GM18870 (cell line): Measurements from ENCODE around the gene KIFC3.
A peak's percentile ranks its signal among the peaks of the same experiment; 100 is the strongest.
"Not testable (repeated sequence)": the region's sequence is repeated elsewhere in the genome, so short reads cannot be mapped to it uniquely, and the experiment has no call there.

Experiments used
- ATAC-seq: cut with Tn5 transposase; IDR thresholded peaks from one replicate; pipeline ENCODE4 v1.9.1; 2021; ENCODE audit warnings: moderate library complexity; ENCODE audit not compliant: unreplicated experiment

KIFC3 gene

DNA sequence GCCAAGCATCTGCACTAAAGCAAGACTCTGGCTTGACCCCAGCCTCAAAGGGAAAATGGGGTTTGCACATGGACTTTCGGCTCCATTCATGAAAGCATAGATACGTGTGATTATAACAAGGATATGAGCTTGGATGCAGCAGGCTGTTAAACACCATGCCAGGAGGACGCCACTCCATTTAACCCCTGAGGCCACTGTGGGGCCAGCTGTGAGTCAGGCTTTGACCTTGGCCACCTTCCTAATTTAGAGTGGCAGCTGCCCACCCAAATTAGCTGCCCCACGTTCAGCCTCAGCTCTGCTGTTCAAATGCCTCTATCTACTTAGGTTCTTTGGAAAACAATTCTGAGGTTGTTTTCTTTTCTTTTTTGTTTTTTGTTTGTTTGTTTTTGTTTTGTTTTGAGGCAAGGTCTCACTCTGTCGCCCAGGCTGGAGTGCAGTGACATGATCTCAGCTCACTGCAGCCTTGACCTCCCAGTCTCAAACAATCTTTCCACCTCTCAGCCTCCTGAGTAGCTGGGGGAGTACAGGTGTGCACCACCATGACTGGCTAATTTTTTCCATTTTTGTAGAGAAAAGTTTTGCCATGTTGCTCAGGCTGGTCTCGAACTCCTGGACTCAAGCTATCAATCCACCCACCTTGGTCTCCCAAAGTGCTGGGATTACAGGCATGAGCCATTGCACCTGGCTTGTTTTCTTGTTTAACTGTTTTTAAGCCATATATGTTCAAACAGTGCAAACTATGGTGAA, 23.2 kb upstream of the KIFC3 start:
- no peak for ATAC-seq

DNA sequence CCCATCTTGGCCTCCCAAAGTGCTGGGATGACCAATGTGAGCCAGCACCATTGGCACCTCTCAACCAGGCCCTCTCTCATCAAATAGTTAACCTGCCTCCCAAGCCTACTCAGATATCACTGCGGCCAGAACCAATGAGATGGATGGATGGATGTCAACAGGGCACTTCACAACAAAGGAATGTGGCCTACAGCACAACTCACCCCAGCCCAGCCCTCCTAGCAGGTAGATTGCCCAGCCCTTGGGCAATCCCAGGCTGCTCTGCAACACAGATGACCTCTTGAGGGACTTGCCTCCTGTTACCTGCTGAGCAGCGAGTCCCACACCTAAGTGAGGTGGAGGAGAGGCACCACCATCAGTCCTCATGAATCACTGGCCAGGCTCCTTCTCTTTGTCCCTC, 22.6 kb upstream of the KIFC3 start:
- ATAC-seq = no peak

DNA sequence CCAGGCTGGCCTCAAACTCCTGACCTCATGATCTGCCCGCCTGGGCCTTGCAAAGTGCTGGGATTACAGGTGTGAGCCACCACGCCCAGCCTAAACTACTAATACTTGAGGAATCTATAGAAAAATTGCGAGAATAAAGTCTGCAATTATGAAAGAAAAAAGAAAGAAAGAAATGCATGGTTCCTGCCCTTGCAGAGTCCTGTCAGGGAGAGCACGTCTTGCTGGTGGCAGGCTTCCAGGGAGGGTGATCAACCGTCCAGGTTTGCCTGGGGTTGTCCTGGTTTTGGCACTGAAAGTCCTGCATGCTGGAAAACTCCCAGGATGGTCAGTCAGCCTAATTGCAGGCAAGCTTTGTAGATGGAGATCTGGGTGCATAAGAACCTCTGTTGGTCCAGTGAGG, 21.5 kb upstream of the KIFC3 start:
- ATAC-seq = no peak

DNA sequence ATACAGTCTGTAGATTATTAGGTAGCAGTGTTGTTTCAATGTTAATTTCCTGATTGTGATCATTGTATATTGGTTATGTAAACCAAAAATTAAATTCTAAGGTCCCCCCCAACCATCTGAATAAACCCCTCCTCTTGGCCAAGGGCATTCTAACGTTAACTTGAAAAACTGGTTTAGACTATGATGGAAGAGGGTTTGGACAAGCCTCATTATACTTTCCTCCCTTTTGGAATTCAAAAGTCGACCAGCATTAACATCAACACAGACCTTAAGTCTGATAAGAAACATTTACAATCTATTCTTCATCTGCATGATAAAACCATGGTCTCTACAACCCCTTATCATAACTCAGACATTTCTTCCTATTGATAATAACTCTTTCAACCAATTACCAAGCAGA, 20.6 kb upstream of the KIFC3 start:
- no peak for ATAC-seq

DNA sequence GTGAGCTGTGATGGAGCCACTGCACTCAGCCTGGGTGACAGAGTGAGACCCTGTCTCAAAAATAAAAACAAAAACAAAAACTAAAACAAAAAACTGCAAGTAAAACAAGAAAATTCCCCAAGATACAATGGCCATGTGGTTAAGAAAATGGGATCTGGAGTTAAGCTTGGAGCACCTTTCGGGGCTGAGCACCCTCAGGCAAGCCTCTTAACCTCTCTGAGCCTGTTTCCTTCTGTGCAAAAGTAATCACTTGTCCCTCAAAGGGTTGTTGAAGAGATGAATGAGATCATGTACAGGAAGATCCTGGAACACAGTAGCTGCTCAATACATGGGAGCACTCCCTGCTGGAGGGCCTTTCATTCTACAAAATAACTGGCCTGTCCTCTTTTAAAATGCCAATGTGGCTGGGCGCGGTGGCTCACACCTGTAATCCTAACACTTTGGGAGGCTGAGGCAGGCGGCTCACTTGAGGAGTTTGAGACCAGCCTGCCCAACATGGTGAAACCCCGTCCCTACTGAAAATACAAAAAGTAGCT, 19.8 kb upstream of the KIFC3 start:
- no peak for ATAC-seq

DNA sequence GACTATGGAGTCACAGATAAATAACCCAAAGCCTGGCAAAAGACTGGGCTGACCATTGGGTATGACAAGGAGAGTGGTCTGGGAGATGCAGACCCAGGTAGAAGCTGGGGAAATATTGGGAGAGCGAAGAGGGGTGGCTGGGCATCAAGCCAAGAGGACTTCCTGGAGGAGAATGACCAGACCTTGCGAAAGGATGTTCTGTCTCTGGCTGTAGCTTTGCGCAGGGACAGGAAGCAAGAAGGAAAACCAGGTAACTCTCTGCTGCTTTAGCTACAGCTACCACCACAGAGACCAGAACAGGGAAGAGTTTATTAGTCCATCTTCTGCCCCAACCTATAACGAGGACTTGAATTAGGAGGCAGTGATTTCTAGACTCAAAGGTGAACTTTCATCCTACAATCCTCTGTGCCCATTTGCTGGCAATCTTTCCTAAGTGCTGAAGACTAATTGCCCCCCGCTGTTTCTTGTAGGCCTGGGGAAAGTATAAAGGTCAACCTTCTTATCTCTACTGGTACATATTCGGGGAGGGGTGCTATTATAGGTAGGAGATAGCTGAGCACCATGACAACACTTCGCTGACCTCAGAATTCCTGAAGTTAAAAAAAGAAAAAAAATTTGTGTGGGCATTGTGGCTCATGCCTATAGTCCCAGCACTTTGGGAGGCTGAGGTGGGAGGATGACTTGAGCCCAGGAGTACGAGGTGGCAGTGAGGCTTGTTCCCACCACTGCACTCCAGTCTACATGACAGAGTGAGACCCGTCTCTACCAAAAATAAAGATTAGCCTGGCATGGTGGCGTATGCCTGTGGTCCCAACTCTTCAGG, 19.1 kb upstream of the KIFC3 start:
- ATAC-seq = no peak

DNA sequence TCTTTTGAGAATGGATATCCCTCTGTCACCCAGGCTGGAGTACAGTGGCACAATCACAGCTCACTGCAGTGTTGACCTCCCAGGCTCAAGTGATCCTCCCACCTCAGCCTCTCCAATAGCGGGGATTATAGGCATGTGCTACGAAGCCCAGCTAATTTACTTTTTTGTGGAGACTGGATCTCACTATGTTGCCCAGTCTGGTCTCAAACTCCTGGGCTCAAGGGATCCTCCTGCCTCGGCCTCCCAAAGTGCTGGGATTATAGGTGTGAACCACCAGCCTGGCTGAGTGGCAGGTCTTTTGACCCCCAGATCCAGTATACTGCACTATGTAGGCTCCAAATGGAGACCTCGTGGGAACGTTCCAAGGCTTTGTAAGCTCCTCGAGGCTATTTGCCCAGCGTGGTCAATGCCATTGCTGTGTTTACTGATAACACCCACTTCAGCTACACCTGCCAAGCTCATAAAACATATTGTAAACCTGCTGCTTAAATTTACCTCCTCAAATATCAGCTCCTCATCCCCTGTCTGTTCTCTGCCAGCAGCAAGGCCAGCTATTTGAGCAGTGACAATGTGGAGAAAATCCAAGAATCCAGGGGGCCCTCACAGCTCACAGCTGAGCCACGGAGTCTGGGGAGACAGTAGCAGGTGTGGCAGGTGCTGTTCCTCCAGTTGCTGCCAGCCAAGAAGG, 16.2 kb upstream of the KIFC3 start:
- ATAC-seq = no peak

DNA sequence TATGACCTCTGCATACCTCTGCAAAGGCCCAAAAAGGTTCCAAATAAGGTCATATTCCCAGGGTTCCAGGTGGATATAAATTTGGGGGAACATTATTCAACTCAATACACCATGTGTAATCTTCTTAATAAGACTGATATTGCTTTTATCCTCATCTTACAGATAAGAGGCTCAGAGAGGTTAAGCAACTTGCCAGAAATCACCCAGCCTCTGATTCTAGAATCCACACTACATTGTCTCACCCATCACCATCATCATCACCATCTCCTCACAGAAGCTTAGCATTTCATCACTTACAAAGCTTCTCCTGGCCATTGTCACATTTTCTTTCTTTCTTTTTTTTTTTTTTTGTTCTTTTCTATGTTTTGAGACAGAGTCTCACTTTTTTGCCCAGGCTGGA, 15.4 kb upstream of the KIFC3 start:
- no peak for ATAC-seq

DNA sequence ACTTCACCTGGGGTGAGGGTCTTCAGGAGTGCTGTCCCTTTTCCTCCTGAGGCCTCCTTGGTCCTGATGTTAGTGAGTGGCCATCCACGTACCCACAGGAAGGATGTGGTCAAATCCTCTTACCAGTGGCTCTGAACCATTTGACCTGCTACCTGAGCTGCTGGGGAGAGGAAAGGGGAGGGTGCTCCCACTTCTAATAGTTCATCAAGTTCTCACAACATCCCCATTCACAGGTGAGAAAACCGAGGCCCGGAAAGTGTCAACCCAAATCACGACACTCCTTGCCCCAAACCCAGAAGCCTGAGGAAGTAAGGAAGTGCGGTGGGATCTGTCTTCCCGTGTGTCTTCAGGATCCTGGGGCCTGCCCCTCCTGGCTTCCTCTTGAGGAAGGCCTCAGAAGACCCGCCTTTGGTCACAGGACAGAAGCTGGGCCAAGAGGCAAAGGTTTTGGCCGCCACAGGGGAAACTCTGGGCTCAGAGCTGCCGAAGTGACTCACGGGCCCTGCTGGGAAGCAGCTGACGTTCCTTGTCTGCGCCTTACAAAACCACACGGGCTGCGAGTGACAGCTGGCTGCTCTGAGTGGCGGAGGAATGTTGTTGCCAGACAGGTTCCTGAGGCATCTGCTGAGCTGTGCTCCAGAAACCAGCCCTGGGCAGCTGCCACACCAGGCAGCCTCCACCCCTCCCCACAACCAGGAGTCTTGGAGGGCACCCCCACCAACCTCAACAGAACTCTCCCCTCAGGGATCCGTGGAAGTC, 13.9 kb upstream of the KIFC3 start:
- ATAC-seq = peak; percentile 47

DNA sequence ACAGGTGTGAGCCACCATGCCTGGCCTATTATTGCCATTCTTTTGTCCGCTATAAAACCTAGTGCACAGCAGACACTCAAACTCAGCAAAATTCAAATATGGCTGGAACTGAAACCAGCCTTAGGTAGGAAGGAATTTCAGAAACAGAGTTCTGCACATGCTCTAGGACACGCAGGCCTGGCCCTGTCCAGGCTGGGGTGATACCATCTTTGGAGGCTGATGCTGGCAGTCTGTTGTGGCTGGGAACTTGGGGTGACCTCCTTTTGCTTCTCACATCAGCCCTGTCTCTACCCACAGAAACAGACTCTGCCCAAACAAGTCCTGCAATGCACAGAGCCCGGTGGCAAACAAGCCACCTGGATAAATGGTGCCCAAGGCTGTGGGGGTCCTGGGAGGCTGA, 12.6 kb upstream of the KIFC3 start:
- ATAC-seq = no peak

DNA sequence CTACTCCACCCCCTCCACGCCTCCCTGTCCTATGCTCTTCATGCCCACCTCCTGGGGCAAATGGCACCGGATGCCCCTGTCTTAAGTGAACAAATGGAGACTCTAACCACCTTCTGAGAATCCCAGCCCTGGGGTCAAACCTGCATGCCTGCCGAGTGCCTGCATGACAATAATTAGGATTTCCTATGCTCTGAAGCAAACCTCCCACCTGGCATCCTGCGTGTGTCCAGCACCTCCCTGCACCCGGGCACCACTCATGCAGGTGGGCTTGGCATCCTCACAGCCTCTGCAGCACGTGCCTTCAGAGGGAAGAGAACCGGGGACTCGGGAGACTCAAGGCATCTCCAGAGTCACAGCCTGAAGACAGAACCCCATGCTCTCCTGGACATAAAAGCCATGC, 11.2 kb upstream of the KIFC3 start:
- ATAC-seq = no peak

DNA sequence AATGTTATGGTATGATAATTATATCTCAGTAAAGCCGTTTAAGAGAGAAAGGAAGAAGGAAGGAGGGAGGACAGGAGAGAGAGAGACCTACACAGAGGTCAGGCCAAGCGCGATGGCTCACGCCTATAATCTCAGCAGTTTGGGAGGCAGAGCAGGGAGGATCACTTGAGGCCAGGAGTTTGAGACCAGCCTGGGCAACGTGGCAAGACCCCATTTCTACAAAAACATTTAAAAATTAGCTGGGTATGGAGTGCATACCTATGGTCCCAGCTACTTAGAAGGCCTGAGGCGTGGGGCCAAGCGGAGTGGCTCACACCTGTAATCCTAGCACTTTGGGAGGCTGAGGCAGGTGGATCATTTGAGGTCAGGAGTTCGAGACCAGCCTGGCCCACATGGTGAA, 9.0 kb upstream of the KIFC3 start:
- ATAC-seq = not testable (repeated sequence)

DNA sequence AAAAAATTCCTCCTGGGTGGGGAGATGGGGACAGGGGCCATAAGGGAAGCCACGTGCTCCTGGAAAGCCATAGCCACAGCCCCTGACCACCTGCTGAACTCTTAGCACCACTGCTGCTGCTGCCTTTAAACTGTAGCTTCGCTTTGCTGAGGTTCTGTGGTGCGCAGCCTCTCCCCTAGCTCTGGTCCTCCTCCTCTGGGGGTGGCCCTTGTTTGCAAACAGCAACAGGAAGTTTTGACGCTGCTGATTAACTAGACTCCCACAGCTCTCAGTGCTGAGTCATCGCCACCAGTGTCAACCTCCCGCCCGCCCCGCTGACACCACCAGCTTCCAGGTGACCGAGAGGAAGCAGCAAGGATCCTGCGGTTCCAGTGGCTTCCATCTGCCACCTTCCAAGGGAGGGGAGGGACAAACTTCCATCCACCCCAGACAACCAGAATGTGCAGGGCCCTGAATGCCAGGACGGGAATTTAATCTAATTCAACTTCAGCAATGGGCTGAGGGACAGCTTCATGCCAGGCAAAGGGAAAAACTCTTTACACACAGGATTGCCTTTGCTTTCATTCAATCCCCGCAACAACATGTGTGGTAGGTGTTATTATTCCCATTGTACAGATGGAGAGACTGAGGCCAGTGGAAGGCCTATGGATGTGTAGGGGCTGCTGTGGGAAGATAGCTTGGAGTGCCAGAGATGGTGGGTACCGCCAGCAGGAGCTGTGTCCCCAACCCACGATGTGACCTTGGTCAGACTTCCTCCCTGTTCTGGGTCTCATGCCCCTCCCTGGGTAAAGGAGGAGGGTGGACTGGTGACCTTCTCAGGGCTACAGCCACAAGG, 8.1 kb upstream of the KIFC3 start:
- peak; percentile 96 for ATAC-seq

DNA sequence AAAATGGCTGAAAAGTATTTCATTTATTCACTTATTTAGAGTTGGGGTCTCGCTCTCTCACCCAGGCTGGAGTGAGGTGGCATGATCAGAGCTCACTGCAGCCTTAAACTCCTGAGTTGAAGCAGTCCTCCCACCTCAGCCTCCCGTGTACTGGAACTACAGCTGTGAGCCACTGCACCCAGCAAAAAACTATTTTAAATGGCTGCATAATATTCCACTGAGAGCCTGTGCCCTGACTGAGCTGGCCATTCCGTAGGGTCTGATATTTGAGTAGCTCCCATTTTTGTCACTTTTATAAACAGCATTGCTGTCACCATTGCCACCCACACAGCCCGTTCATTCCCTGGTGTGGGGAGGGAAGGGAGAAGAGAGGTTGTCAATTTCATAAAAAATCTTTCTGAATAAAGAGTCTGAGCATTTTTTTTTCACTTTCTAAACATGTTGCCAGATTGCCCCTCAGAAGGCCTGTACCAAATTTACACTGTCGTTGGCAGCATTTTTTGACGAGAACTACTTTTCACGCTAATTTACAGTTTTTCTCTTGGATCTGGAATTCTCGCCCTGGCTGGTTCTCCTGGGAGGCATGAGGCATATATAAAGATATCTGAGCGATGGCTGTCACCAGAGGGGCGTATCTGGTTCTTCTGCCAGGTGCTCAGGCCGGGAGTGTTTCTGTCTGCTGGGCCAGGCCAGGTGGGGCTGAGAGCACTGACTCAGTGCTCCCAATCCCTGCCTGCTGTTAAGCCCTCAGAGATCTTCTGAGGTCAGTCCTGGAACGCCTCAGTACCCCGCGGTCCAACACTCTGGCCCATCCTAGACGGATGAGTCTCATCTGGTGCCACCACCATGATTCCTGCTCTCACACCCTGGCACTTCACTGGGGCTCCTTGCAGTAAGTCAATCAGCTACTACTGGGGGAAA, 7.2 kb upstream of the KIFC3 start:
- ATAC-seq = no peak

DNA sequence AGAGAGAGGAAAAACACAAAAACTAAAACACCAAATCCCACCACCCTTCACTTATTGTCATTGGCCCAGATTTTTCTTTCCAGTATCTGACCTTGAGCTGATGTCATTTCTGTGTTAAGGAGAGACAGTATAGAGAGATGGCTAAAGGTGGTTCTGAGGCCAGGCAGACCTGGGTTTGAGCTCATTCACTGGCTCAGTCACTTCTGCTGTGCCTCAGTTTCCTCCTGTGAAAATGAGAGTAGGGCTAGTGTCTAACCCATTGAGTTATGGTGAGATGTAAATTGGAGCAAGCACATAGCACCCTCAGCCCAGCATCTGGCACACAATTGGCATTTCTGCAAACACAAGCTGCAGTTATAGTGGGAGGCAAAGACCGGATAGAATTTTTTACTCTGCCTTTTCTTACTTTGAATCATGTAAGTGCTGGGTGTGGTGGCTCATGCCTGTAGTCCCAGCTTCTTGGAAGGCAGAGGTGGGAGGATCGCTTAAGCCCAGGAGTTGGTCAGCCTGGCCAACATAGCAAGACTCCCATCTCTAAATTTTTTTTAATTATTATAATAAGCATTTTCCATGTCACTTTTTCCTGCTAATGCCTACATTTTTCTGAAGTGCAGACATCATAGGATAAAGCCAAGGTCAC, 6.4 kb upstream of the KIFC3 start:
- ATAC-seq = no peak

DNA sequence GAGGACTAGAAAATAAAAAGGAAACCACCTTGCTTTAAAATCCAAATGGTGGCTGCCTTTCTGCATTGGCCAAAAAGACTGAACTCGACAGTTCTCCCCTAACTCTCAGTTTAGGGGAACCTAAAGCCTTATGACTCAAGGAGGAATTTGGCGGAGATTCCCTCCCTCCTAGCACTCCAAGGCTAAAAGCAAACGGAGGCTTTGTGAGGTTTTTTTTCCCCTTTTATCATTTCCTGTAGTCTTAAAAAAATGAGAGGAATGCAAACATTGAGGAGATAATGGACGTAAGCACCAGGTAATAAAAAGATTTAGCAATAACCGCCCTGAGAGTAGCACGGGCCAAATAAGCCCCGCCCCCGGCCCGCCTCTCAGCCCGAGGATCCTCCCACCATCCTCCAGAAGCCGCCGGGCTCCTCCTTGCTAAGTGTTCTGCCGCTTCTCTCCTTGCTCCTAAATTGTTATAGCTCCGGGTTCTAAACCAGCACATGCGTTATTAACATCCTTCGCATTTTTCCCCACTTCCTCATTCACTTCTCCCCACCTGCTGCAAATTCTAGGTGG, 5.8 kb upstream of the KIFC3 start:
- ATAC-seq = no peak

DNA sequence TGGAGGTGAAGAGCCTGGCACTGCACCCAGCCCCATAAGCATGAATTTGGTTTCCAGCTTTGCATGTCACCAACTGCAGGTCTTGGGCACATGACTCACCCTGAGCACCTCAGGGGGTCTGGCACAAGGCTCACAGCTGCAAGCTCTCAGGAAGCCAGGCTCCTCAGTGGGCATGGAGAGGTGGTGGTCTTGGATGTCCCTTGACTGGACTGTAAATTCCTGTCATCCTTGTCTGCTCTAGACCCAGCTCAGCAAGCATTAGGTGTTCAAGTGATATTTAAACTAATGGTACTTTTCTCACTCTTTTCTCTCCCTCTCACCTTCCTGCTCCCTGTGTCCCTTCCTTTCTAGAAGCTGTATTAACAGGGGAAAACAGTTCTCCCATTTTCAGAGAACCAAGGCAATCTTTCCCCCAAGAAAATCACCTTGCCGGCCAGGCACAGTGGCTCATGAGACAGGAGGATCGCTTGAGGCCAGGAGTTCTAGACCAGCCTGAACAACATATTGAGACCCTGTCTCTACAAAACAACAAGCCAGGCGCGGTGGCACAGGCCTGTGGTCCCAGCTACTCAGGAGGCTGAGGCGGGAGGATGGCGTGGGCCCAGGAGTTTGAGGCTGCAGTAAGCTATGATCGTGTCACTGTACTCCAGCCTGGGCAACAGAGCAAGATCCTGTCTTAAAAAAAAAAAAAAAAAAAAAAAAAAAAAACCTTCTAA, 5.1 kb upstream of the KIFC3 start:
- ATAC-seq = no peak

DNA sequence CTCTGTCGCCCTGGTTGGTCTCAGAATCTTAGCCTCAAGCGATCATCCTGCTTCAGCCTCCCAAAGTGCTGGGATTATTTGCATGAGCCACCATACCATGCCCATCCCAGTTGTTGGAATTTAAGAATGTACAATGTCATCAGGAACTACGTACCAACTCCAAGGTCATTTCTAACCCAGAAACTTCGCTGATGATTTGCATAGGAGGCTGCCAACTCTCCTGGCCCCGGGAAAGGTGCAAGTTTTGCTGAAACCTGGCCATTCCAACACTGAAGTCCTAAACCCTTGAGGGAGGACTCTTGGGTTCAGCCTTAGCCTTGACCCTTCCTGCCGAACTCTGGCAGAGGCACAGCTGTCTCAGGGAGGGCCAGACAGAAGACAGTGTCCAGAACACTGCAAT, 2.9 kb upstream of the KIFC3 start:
- no peak for ATAC-seq
